Suprapubic skin (tissue), 3 donors: ENCODE data around the gene CACNG4.

Experiments
- CTCF ChIP-seq, 2 donors: fragments of 200-600 bp in 1 of 2; fragments of 450-650 bp in 1 of 2; sonication (generic) in 1 of 2; IDR thresholded peaks; one replicate each; pipeline ENCODE4 v1.5.1; 2016 to 2019; ENCODE audit warnings: antibody characterized with exemption in 2 of 2, mild to moderate bottlenecking in 1 of 2, moderate library complexity in 1 of 2
- POLR2A ChIP-seq, 2 donors: fragments of 450-650 bp; IDR thresholded peaks; one replicate each; pipeline ENCODE4 v1.6.1; 2017; ENCODE audit warnings: antibody characterized with exemption in 2 of 2, mild to moderate bottlenecking in 2 of 2, moderate library complexity in 2 of 2

DNA sequence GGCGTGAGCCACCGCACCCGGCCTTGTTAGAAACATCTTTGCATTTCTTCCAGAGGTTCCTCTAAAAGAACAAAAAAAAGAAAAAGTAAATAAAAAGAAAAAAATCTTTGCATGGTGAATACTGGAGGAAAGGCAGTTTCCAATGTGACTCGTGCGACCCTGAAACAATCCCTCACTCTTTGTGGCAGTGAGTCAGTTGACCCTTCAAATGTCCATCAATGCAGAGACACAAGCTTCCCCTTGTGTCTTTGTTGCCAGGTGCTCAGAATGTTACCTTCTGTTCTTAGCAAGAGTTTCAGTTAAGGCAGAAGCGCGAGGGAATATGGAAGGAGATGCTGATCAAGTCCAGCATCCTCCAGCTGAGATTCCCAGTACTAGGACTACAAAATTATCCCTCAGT lies 16.4 kb downstream of the CACNG4 start:
- no peak for TF ChIP-seq POLR2A (IDR thresholded peaks at IDR 0.05)
- no peak for TF ChIP-seq CTCF (IDR thresholded peaks at IDR 0.05)
